ENCODE measurements around the gene USP3.

The USP3 gene

DNA sequence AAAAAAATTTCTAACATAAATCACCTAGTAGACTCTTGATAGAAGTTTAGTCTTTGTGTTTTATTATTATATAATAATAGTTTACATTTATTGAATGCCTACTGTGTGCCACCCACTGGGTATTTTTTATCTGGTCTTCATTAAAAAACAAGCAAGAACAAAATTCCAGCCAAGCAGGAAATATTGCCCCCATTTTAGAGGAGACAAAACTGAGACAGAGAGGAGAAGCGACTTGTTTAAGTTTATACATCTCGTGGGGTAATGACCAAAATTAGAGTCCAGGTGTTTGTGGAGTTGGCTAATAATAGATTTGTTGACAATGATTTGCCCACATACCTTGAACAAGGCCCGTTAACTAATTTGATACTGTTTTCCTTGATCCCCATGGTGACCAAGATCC lies 59.7 kb downstream of the USP3 start:
- Histone ChIP-seq H3K4me3 (ENCODE audit: low read depth in 1 of 2, low read length in 1 of 2) (no peak overlapping the region), H3K4me1 (ENCODE audit: control insufficient read depth in 1 of 2, insufficient read depth in 1 of 2, low read depth in 1 of 2, low read length in 1 of 2) (no peaks in the 10 kb centered on the region), H3K36me3 (peaks cover 97% of the 10 kb centered on the region), H3K9me3 (no peaks in the 10 kb centered on the region), H3K27me3 (no peaks in the 10 kb centered on the region), H3K27ac (no peak overlapping the region)
- TF ChIP-seq, protein P1, sequence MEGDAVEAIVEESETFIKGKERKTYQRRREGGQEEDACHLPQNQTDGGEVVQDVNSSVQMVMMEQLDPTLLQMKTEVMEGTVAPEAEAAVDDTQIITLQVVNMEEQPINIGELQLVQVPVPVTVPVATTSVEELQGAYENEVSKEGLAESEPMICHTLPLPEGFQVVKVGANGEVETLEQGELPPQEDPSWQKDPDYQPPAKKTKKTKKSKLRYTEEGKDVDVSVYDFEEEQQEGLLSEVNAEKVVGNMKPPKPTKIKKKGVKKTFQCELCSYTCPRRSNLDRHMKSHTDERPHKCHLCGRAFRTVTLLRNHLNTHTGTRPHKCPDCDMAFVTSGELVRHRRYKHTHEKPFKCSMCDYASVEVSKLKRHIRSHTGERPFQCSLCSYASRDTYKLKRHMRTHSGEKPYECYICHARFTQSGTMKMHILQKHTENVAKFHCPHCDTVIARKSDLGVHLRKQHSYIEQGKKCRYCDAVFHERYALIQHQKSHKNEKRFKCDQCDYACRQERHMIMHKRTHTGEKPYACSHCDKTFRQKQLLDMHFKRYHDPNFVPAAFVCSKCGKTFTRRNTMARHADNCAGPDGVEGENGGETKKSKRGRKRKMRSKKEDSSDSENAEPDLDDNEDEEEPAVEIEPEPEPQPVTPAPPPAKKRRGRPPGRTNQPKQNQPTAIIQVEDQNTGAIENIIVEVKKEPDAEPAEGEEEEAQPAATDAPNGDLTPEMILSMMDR (IDR thresholded peaks at IDR 0.05) = no peak

DNA sequence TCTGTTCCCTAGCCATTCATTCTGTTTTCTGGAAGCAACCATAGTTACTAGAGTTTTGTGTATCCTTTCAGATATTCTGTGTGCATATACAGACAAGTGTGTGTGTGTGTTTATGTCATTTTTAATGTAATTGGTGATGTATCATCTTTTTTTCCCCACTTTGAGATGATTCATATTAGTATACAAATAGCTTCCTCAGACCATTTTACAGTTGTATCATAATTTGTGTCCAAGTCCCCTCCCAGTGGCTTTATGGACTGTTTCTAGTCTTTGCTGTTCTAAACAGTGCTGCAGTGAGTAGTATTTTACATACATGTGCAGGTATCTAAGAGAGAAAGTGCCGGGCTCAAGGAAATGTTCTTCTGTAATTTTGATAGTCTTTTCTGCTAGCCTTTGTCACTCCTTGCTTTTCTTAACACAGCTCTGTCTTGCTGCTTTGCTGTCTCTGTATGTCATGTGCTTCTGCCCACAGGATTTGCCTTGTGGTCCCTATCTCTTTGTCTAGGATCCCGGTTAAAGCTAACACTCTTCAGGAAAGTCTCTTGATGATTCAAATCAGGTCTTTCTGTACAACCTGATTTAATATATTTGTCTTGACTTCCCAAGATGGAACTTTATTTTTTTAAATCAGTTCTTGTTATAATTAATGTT lies 61.3 kb downstream of the USP3 start:
- H3K4me1 ChIP-seq (ENCODE audit: control insufficient read depth in 1 of 2, insufficient read depth in 1 of 2, low read depth in 1 of 2, low read length in 1 of 2) = no peaks in the 10 kb centered on the region
- H3K36me3 ChIP-seq = peaks cover 97% of the 10 kb centered on the region
- H3K9me3 ChIP-seq = no peaks in the 10 kb centered on the region
- no peaks in the 10 kb centered on the region for H3K27me3 ChIP-seq
- TF ChIP-seq, protein P1 (IDR thresholded peaks at IDR 0.05) = no peak
- H3K27ac ChIP-seq = peak overlapping the region; percentile 38
- H3K4me3 ChIP-seq (ENCODE audit: low read depth in 1 of 2, low read length in 1 of 2) = no peak overlapping the region

DNA sequence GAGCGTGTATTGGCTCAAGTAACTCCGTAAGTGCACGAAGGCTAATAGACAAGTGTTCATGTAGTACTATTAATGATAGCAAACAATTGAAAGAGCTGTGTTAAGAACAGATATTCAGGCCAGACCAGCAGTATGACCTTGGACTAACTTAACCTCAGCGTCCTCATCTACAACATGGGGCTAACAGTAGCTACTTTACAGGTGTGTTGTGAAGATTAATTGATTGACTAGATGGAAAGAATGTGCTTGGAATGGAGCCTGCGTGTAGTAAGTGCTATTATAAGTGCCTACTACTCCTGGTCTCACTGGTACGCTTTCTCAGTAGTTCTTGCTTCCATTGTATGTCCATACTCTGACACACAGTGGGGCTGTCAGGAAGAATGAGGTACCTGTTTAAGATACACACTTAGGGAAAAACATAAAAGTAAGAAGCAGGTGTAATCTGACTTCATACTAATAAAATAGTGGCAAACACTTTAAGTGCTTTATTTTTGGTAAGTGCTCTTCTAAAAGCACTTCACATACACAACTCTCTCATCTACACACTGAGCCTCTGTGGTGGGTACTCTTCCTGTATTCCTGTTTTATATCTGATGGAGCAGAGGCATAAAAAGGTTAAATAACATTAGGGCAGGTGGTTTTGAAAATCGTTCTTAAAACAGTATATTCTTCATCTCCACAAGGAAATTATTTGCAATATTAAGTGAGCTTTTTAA lies 68.5 kb downstream of the USP3 start:
- Histone ChIP-seq H3K9me3 (no peaks in the 10 kb centered on the region), H3K27me3 (no peaks in the 10 kb centered on the region), H3K4me3 (ENCODE audit: low read depth in 1 of 2, low read length in 1 of 2) (no peak overlapping the region), H3K36me3 (peaks cover 100% of the 10 kb centered on the region), H3K27ac (no peak overlapping the region), H3K4me1 (ENCODE audit: control insufficient read depth in 1 of 2, insufficient read depth in 1 of 2, low read depth in 1 of 2, low read length in 1 of 2) (no peaks in the 10 kb centered on the region)
- TF ChIP-seq, protein P1 (IDR thresholded peaks at IDR 0.05) = no peak

DNA sequence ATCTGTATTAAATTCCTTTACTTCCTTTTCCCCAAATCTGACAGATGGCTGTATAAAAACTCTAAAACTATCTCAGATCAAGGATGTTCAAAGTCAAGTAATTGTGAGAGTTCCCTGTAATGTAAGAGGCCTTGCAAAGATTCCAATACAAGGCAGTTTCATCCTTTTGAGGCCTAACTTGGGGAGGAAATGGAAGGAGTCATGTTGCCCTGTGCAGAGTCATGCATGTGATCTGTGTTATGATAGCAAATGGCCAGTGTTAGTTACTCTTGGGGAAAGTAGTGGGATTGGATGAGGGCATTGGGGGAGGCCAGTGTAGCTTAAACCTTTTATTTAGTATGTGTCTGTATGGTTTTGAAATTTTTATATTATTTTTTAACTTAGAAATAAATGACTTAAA lies 69.1 kb downstream of the USP3 start:
- Histone ChIP-seq H3K4me1 (ENCODE audit: control insufficient read depth in 1 of 2, insufficient read depth in 1 of 2, low read depth in 1 of 2, low read length in 1 of 2) (no peaks in the 10 kb centered on the region), H3K36me3 (peaks cover 98% of the 10 kb centered on the region), H3K27ac (no peak overlapping the region), H3K4me3 (ENCODE audit: low read depth in 1 of 2, low read length in 1 of 2) (no peak overlapping the region), H3K9me3 (no peaks in the 10 kb centered on the region), H3K27me3 (no peaks in the 10 kb centered on the region)
- TF ChIP-seq, protein P1 (IDR thresholded peaks at IDR 0.05) = no peak

DNA sequence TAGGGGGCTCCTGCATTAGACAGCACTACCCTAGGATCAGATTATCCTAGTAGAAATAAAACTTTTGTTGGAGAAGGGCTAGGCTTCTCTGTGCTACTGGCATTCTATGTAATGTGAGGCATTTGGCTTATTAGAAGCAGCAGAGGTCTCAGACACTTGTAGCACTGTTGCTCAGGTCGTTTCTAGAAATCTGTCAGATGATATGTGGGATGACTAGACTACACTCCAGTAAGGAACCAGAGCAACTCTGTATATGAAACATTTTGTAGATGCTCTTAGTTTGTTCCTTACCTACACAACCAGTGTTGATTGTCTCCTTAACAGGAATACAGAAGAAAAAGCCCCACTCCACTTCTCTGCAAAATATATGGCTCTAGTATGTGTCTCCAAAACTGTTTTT lies 70.9 kb downstream of the USP3 start:
- H3K36me3 ChIP-seq = peaks cover 91% of the 10 kb centered on the region
- TF ChIP-seq, protein P1 (IDR thresholded peaks at IDR 0.05) = no peak
- H3K9me3 ChIP-seq = no peaks in the 10 kb centered on the region

More for the DNA sequence above, 70.9 kb downstream of the USP3 start:
- no peak overlapping the region for H3K4me3 ChIP-seq (ENCODE audit: low read depth in 1 of 2, low read length in 1 of 2)
- H3K27me3 ChIP-seq = no peaks in the 10 kb centered on the region
- no peaks in the 10 kb centered on the region for H3K4me1 ChIP-seq (ENCODE audit: control insufficient read depth in 1 of 2, insufficient read depth in 1 of 2, low read depth in 1 of 2, low read length in 1 of 2)
- H3K27ac ChIP-seq = no peak overlapping the region
